Measurements from ENCODE around the gene JMY.

The JMY gene

DNA sequence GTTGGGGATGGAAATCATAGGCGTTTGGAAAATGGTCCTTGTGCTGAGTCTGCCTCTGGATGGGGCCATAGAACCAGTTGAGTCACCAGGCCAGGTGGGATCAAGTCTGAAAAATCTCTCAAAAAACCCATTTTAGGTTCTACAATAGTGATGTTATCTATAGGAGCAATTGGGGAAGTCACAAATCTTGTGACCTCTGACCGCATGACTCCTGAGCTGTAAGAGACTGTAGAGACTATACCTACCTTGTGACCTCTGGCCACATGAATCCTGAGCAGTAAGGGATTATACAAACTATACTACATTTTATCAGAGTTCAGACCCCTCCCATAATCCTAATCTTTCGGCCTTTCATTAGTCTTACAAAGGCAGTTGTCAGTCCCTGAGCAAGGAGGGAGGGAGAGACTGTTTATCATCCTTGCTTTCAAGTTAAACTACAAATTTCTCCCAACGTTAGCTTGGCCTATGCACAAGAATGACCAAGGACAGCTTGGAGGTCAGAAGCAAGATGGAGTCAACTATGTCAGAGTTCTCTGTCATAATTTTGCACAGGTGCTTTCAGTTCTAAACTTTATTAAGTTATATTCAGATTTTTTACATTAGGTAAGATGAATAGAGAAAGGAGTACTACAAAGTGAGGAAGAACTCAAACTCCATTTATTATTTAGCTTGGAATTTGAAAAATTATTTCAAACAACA lies 11.5 kb upstream of the JMY start:
- H3K4me3 ChIP-seq (ENCODE audit: low read depth, low read length), result no peak overlapping the region
- no peak for DNase-seq (ENCODE audit: low read depth)
- TF ChIP-seq, protein P1, sequence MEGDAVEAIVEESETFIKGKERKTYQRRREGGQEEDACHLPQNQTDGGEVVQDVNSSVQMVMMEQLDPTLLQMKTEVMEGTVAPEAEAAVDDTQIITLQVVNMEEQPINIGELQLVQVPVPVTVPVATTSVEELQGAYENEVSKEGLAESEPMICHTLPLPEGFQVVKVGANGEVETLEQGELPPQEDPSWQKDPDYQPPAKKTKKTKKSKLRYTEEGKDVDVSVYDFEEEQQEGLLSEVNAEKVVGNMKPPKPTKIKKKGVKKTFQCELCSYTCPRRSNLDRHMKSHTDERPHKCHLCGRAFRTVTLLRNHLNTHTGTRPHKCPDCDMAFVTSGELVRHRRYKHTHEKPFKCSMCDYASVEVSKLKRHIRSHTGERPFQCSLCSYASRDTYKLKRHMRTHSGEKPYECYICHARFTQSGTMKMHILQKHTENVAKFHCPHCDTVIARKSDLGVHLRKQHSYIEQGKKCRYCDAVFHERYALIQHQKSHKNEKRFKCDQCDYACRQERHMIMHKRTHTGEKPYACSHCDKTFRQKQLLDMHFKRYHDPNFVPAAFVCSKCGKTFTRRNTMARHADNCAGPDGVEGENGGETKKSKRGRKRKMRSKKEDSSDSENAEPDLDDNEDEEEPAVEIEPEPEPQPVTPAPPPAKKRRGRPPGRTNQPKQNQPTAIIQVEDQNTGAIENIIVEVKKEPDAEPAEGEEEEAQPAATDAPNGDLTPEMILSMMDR (IDR thresholded peaks at IDR 0.05; ENCODE audit: insufficient read depth, low read depth, low read length, missing control alignments), result no peak

DNA sequence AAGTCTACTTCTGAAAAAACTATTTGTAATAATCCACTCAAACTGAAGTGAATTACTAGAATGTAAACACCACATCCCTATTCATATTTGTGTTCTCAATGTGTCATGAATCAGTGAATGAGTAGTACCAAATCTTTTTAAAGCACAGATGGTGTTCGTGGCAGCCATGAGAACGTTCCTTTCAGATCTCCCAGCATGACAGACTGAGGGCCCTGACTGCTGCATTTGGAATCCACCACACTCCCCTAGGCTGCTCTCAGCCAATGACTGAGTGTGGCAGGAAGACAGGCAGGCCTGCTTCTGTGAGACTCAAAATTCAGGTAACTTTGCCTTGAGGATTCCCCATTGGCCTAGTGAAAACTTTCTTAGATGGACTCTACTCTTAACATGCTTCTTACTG lies 10.9 kb upstream of the JMY start:
- peak; percentile 39 for DNase-seq (ENCODE audit: low read depth)
- TF ChIP-seq, protein P1 (IDR thresholded peaks at IDR 0.05; ENCODE audit: insufficient read depth, low read depth, low read length, missing control alignments), result no peak

DNA sequence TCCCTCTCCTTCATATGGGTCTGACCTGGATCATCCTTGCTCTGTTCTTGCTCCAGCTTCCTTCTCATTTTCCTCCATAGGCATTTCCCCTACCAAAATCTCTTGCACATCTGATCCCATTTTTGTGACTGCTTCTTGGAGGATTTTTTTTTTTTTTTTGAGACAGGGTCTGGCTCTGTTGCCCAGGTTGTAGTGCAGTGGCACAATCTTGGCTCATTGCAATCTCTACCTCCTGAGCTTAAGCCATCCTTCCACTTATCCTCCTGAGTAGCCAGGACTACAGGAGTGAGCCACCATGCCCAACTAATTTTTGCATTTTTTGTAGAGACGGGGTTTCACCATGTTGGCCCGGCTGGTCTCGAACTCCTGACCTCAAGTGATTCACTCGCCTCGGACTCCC lies 10.5 kb upstream of the JMY start:
- DNase-seq (ENCODE audit: low read depth), result no peak
- TF ChIP-seq, protein P1 (IDR thresholded peaks at IDR 0.05; ENCODE audit: insufficient read depth, low read depth, low read length, missing control alignments), result no peak
- H3K4me3 ChIP-seq (ENCODE audit: low read depth, low read length), result no peak overlapping the region

More for the DNA sequence above, 10.9 kb upstream of the JMY start:
- H3K4me3 ChIP-seq (ENCODE audit: low read depth, low read length), result no peak overlapping the region

DNA sequence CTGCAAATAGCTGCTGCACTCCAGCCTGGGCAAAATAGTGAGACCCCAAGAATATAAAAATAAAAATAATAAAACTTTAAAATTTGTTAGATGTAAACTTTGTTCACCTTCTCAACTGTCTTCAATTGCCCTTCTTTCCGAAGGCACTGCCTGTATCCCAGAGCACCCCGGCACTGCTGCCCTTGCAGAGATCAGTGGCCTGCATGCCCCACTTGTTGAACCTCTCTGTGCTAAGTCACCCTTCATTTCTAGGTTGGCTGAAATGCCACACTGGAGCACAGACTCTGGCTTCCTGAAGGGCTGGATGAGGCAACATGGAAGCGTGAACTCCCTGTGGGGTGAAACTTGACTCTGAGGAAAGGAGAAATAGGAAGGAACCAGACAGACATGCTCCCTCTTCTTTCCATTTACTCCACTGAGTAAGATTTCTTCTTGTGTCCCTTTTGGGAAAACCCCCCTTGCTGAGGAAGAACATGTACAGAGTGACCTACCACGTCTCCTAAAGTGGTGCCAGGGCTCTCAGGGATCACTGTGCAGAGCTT lies 8.4 kb upstream of the JMY start:
- no peak for DNase-seq (ENCODE audit: low read depth)
- H3K4me3 ChIP-seq (ENCODE audit: low read depth, low read length), result no peak overlapping the region
- TF ChIP-seq, protein P1 (IDR thresholded peaks at IDR 0.05; ENCODE audit: insufficient read depth, low read depth, low read length, missing control alignments), result no peak

DNA sequence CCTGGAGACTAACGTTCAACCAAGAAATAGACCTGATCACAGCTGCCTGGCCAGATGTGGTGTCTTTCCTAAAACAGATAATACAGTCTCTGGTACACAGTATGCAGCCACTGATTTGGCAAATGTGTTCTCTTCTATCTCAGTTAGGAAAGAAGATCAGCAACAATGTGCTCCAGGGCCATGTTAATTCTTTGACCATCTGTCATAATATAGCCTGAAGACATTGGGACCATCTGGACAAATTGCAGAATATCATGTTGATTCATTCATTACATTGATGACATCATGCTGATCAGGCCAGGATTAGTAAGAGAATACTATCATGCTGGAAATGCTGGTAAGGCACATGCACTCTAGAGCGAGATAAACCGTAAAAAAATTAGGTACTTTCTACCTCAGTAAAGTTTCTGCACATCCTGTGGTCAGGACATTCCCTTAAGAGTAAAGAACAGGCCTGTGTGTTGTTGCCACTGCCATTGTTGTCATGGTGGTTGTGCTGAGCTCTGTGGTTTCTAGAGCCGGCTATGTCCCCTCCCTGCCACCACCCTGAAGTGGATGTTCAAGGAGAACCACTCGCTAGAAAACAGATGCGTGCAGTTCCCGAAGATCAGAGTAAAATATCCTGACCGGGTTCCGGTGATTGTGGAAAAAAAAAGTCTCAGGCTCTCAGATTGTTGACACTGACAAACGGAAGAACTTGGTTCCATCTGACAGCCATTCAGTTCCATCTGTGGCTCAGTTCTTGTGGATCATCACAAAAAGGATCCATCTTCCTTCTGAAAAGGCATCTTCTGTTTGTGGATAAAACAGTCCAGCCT lies 6.4 kb upstream of the JMY start:
- DNase-seq (ENCODE audit: low read depth), result peak; percentile 89
- no peak overlapping the region for H3K4me3 ChIP-seq (ENCODE audit: low read depth, low read length)
- TF ChIP-seq, protein P1 (IDR thresholded peaks at IDR 0.05; ENCODE audit: insufficient read depth, low read depth, low read length, missing control alignments), result no peak

DNA sequence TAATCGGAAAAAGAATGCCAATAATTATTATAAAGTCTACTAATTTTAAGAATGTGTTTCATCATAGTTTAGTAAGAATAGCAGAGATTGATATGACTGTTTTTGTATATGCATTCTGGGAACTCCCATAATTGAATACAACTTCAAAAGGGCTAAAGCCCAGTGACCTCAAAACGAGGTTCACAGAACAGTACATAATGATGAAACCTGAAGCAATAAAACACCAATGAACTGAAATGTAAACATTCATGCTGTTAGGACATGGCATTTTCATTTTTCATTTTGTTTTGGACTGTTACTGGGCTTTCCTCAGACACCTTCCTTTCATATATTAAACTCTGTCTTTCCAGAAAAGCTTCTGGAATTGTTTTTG lies 684 bp upstream of the JMY start:
- DNase-seq (ENCODE audit: low read depth), result peak; percentile 67
- TF ChIP-seq, protein P1 (IDR thresholded peaks at IDR 0.05; ENCODE audit: insufficient read depth, low read depth, low read length, missing control alignments), result no peak
- H3K4me3 ChIP-seq (ENCODE audit: low read depth, low read length), result peak overlapping the region; percentile 92

Measured in GM12865 (cell line).